GM12878 (cell line): ENCODE measurements around the gene MIGA2. TPM values are rescaled to one million over a fixed set of nuclear protein-coding genes. Genes with fewer than 3 reads are reported as not detected.

Experiments used
- ATAC-seq: fragments of 200-7000 bp; cut with Tn5 transposase; 3 replicates; pipeline ENCODE4 v1.9.1; 2020; ENCODE audit warnings: mild to moderate bottlenecking, moderate library complexity
- BruUV-seq: library from RNA; stranded (reverse); fragments of 400-500 nt; replicated peaks from 2 replicates; lab custom pipeline; 2021; lab: Mats Ljungman, UMichigan
- CTCF ChIA-PET: fragments of 300-600 bp; sonication (Branson Sonifier 250); formaldehyde crosslinking; extraction: SDS; loops from one replicate; lab custom pipeline; 2021; ENCODE audit warnings: inconsistent platforms; lab: Yijun Ruan, JAX
- POLR2A ChIA-PET: fragments of 350-600 bp; formaldehyde crosslinking; extraction: SDS; loops from one replicate; lab custom pipeline; 2021; ENCODE audit warnings: inconsistent platforms; lab: Charles Lee
- RAD21 ChIA-PET: fragments of 300-600 bp; sonication (Branson Sonifier 250); formaldehyde crosslinking; loops from one replicate; lab custom pipeline; 2023; ENCODE audit warnings: antibody characterized with exemption; ENCODE audit not compliant: unreplicated experiment; lab: Charles Lee
- SMC1A ChIA-PET: fragments of 300-600 bp; sonication (Branson Sonifier 250); formaldehyde crosslinking; loops from one replicate; lab custom pipeline; 2023; ENCODE audit not compliant: unreplicated experiment, uncharacterized antibody; lab: Charles Lee
- DNase-seq: peaks from one replicate; pipeline ENCODE4 v3.0.0-alpha.2; 2011; ENCODE audit warnings: low read depth, low spot score
- FAIRE-seq: peaks from 3 replicates; lab custom pipeline; 2011; peaks lifted over from hg19 to GRCh38; lab: Jason Lieb, UNC
- H2AFZ ChIP-seq: 2 replicates; pipeline ENCODE4 v1.6.0; 2011; ENCODE audit warnings: low read depth, low read length, control low read depth; ENCODE audit not compliant: control insufficient read depth
- H3K27ac ChIP-seq: 2 replicates; pipeline ENCODE4 v1.5.1; 2011; ENCODE audit warnings: control low read depth; ENCODE audit not compliant: control insufficient read depth, insufficient read depth
- H3K27me3 ChIP-seq, 2 experiments: replicated peaks in 1 of 2; 2 replicates each; pipeline versions ENCODE4 v1.6.0 to v1.6.1; 2011; ENCODE audit warnings: low read length in 1 of 2; ENCODE audit not compliant: control insufficient read depth in 2 of 2, insufficient read depth in 2 of 2
- H3K36me3 ChIP-seq, 2 experiments: 2 replicates each; pipeline ENCODE4 v1.5.1; 2011; ENCODE audit warnings: low read length in 1 of 2; ENCODE audit not compliant: control insufficient read depth in 2 of 2, insufficient read depth in 2 of 2
- H3K4me1 ChIP-seq: 2 replicates; pipeline ENCODE4 v1.6.1; 2011; ENCODE audit warnings: mild to moderate bottlenecking, low read length, moderate library complexity, mixed read lengths; ENCODE audit not compliant: control insufficient read depth, insufficient read depth
- H3K4me2 ChIP-seq: 2 replicates; pipeline ENCODE4 v1.6.0; 2011; ENCODE audit warnings: control low read depth; ENCODE audit not compliant: control insufficient read depth, insufficient read depth
- H3K4me3 ChIP-seq: fragments of 200-600 bp; sonication (generic); 2 replicates; pipeline ENCODE4 v1.5.1; 2016
- H3K79me2 ChIP-seq: 2 replicates; pipeline ENCODE4 v1.6.0; 2011; ENCODE audit warnings: low read length; ENCODE audit not compliant: control insufficient read depth, insufficient read depth
- H3K9ac ChIP-seq: 2 replicates; pipeline ENCODE4 v1.8.0; 2011; ENCODE audit warnings: low read length, control low read depth, mixed read lengths; ENCODE audit not compliant: control insufficient read depth, insufficient read depth
- H3K9me3 ChIP-seq: replicated peaks from 3 replicates; pipeline ENCODE4 v1.5.1; 2011; ENCODE audit warnings: mild to moderate bottlenecking, low read length; ENCODE audit not compliant: control insufficient read depth, insufficient read depth
- H4K20me1 ChIP-seq: 2 replicates; pipeline ENCODE4 v1.6.0; 2011; ENCODE audit not compliant: control insufficient read depth, insufficient read depth
- CBFB ChIP-seq: IDR thresholded peaks from 2 replicates; pipeline ENCODE4 v1.6.1; 2016; ENCODE audit warnings: antibody characterized with exemption, low read depth
- CBX3 ChIP-seq: fragments of 200-600 bp; sonication (generic); IDR thresholded peaks from 2 replicates; pipeline ENCODE4 v1.6.1; 2016; ENCODE audit warnings: low read depth, borderline replicate concordance
- CHD1 ChIP-seq: IDR thresholded peaks from 2 replicates; pipeline ENCODE4 v1.6.1; 2012; ENCODE audit warnings: low read depth, low read length, improper control_type of control experiment
- CHD4 ChIP-seq: fragments of 200-600 bp; sonication (generic); IDR thresholded peaks from 2 replicates; pipeline ENCODE4 v1.6.1; 2016; ENCODE audit warnings: mild to moderate bottlenecking
- HCFC1 ChIP-seq: fragments of 150-350 bp; IDR thresholded peaks from 2 replicates; pipeline ENCODE4 v1.6.1; 2014; ENCODE audit warnings: low read length
- IKZF2 ChIP-seq, 2 experiments: fragments of 450-650 bp; IDR thresholded peaks; 2 replicates each; pipeline ENCODE4 v1.6.1; 2017; ENCODE audit warnings: mild to moderate bottlenecking in 2 of 2, moderate library complexity in 2 of 2
- JUNB ChIP-seq: IDR thresholded peaks from 2 replicates; pipeline ENCODE4 v1.6.1; 2016; ENCODE audit warnings: antibody characterized with exemption, mild to moderate bottlenecking
- MTA3 ChIP-seq: IDR thresholded peaks from 2 replicates; pipeline ENCODE4 v1.6.1; 2012; ENCODE audit warnings: low read length, inconsistent platforms, borderline replicate concordance
- NFIC ChIP-seq: IDR thresholded peaks from 2 replicates; pipeline ENCODE4 v1.6.1; 2012; ENCODE audit warnings: low read depth, mild to moderate bottlenecking, inconsistent platforms, low read length, moderate library complexity
- POLR2A ChIP-seq: IDR thresholded peaks from 2 replicates; pipeline ENCODE4 v1.6.1; 2011; ENCODE audit warnings: low read depth, mild to moderate bottlenecking, low read length
- POLR2AphosphoS2 ChIP-seq: IDR thresholded peaks from 2 replicates; pipeline ENCODE4 v1.6.1; 2011; ENCODE audit warnings: low read depth, mild to moderate bottlenecking, low read length, improper control_type of control experiment, moderate library complexity
- SMAD1 ChIP-seq: fragments of 450-650 bp; IDR thresholded peaks from 2 replicates; pipeline ENCODE4 v1.6.1; 2018; ENCODE audit warnings: mild to moderate bottlenecking, low read depth; ENCODE audit not compliant: partially characterized antibody
- SMC3 ChIP-seq: IDR thresholded peaks from 2 replicates; pipeline ENCODE4 v1.6.1; 2011; ENCODE audit warnings: low read length, improper control_type of control experiment, borderline replicate concordance
- SUZ12 ChIP-seq: fragments of 200-600 bp; sonication (generic); IDR thresholded peaks from one replicate; pipeline ENCODE4 v1.6.1; 2018; ENCODE audit warnings: antibody characterized with exemption, mild to moderate bottlenecking; ENCODE audit not compliant: unreplicated experiment
- TCF3 ChIP-seq: IDR thresholded peaks from 2 replicates; pipeline ENCODE4 v1.6.1; 2012; ENCODE audit warnings: low read depth, mild to moderate bottlenecking, low read length, borderline replicate concordance; ENCODE audit not compliant: insufficient read depth
- ZNF24 ChIP-seq: fragments of 450-650 bp; IDR thresholded peaks from 2 replicates; pipeline ENCODE4 v1.6.1; 2017; ENCODE audit warnings: antibody characterized with exemption, mild to moderate bottlenecking
- WGBS: methylation state at CpG from one replicate; pipeline ENCODE4 v1.1.6; 2016; ENCODE audit warnings: low lambda C conversion rate; ENCODE audit not compliant: insufficient replicate concordance, insufficient coverage; ENCODE audit errors: missing lambda C conversion rate; 5-methylcytosine and 5-hydroxymethylcytosine counted together
- in situ Hi-C: fragments of 300-500 bp; cut with MboI; formaldehyde crosslinking; loops from 9 replicates; pipeline ENCODE4 v1.14.3; 2018; ENCODE audit warnings: mixed read lengths
- intact Hi-C: fragments of 100-400 bp; cut with micrococcal nuclease; formaldehyde crosslinking; loops from one replicate; pipeline ENCODE4 v1.14.2; 2022; ENCODE audit not compliant: unreplicated experiment
- polyA plus RNA-seq, 11 experiments: library from polyadenylated mRNA; depleted of rRNA in 4 of 11; unstranded in 6 of 11; stranded (reverse) in 5 of 11; fragments of >200 nt; fragmentation: Nextera tagmentation in 4 of 11; fragmentation: Illumina TruSeq in 1 of 11; extraction: Ambion mirVana in 4 of 11; extraction: Trizol in 1 of 11; gene quantifications; 1 replicate in 1 of 11; 2 replicates in 10 of 11; pipeline versions ENCODE4 v1.2.1 to v1.2.3, GENCODE V29; 2011 to 2016; ENCODE audit warnings: inconsistent platforms in 2 of 11, missing spikeins in 2 of 11, low read depth in 1 of 11
- total RNA-seq, 4 experiments: library from RNA; depleted of rRNA in 3 of 4; stranded (reverse); fragments of >200 nt in 3 of 4; fragmentation: Illumina TruSeq in 1 of 4; extraction: Trizol in 1 of 4; gene quantifications; 2 replicates each; pipeline versions ENCODE4 v1.2.1 to v1.2.3, GENCODE V29; 2013 to 2021
- TF ChIP-seq, protein P1 (sequence below), 3 experiments: IDR thresholded peaks in 2 of 3; conservative IDR thresholded peaks in 1 of 3; 2 replicates each; pipeline ENCODE4 v1.5.1; 2011; ENCODE audit warnings: low read depth in 3 of 3, low read length in 3 of 3, mild to moderate bottlenecking in 3 of 3, control low read depth in 2 of 3, moderate library complexity in 2 of 3, inconsistent platforms in 1 of 3, mixed read lengths in 1 of 3; ENCODE audit not compliant: control insufficient read depth in 2 of 3, insufficient read depth in 1 of 3; ENCODE audit errors: extremely low read depth in 1 of 3
- TF ChIP-seq, protein P2 (sequence below): IDR thresholded peaks from 2 replicates; pipeline ENCODE4 v1.6.1; 2012; ENCODE audit warnings: low read depth, low read length, improper control_type of control experiment
- TF ChIP-seq, protein P3 (sequence below): IDR thresholded peaks from 2 replicates; pipeline ENCODE4 v1.6.1; 2012; ENCODE audit warnings: mild to moderate bottlenecking, low read depth, low read length

MIGA2 gene
- total and polyA plus RNA-seq, 10 of the 15 experiments (the other 5 are each of a cell fraction or from before 2014, with no cell fraction given): 0.14 to 31.0 (median 12.7) TPM

DNA sequence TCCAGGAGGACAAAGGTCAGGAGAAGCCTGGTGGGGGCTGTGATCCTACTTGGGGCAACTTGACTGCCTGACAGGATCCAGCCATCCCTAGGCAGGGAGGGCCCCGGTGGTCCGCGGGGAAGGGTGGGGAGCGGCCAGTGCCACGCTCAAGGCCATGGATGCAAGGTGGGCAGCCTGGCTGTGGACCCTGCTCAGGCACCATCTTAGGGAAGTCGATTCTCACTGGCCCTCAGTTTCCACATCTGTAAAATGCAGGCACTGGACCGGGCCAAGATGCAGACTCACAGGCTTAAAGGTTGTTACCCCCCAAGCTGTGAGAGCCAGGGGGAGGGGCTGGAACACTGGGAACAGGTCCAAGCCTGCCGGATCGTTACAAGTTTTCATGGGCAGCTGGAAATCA is 35.7 kb downstream of the MIGA2 start (continued):
- TF ChIP-seq, protein P1, sequence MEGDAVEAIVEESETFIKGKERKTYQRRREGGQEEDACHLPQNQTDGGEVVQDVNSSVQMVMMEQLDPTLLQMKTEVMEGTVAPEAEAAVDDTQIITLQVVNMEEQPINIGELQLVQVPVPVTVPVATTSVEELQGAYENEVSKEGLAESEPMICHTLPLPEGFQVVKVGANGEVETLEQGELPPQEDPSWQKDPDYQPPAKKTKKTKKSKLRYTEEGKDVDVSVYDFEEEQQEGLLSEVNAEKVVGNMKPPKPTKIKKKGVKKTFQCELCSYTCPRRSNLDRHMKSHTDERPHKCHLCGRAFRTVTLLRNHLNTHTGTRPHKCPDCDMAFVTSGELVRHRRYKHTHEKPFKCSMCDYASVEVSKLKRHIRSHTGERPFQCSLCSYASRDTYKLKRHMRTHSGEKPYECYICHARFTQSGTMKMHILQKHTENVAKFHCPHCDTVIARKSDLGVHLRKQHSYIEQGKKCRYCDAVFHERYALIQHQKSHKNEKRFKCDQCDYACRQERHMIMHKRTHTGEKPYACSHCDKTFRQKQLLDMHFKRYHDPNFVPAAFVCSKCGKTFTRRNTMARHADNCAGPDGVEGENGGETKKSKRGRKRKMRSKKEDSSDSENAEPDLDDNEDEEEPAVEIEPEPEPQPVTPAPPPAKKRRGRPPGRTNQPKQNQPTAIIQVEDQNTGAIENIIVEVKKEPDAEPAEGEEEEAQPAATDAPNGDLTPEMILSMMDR (IDR thresholded peaks at IDR 0.05 in 2 of 3, conservative IDR thresholded peaks at IDR 0.05 in 1 of 3; ENCODE audit: control insufficient read depth in 2 of 3, extremely low read depth in 1 of 3, insufficient read depth in 1 of 3, low read depth in 3 of 3, low read length in 3 of 3): no peak
- TF ChIP-seq CHD1 (no peak), JUNB (no peak), CHD4 (no peak), IKZF2 (IDR thresholded peaks at IDR 0.05) (no peak), NFIC (no peak), SMAD1 (no peak), CBFB (no peak)

- Histone ChIP-seq H3K4me1 (peaks cover 12% of the 10 kb centered on the region), H3K9me3 (no peaks in the 10 kb centered on the region), H3K36me3 (no peaks in the 10 kb centered on the region; a peak in 1 of 4 replicates), H4K20me1 (no peaks in the 10 kb centered on the region), H3K9ac (no peak overlapping the region), H2AFZ (no peak overlapping the region), H3K27me3 (no peaks in the 10 kb centered on the region), H3K27ac (no peak overlapping the region), H3K4me3 (no peak overlapping the region), H3K79me2 (no peaks in the 10 kb centered on the region), H3K4me2 (no peak overlapping the region)
- intact Hi-C loops: no loop called here
- BruUV-seq: no TSS peak
- 80% methylated on average over 8 of the region's 8 CpGs for WGBS
- CTCF ChIA-PET: interaction anchor here (1.4 kb wide), 1 partner anchor 29 kb away, joined by 3 read pairs; no protein-coding TSS in a partner anchor
- ATAC-seq: no peak
- POLR2A ChIA-PET: interaction anchor here (0.6 kb wide), 1 partner anchor 773 kb away, joined by 3 read pairs; no protein-coding TSS in a partner anchor
- in situ Hi-C loops: no loop called here
- SMC1A ChIA-PET: no interaction called here
- DNase-seq: no peak
- RAD21 ChIA-PET: no interaction called here
- FAIRE-seq: no peak
- no peak for TF ChIP-seq MTA3
- TF ChIP-seq TCF3: no peak
- TF ChIP-seq, protein P2, sequence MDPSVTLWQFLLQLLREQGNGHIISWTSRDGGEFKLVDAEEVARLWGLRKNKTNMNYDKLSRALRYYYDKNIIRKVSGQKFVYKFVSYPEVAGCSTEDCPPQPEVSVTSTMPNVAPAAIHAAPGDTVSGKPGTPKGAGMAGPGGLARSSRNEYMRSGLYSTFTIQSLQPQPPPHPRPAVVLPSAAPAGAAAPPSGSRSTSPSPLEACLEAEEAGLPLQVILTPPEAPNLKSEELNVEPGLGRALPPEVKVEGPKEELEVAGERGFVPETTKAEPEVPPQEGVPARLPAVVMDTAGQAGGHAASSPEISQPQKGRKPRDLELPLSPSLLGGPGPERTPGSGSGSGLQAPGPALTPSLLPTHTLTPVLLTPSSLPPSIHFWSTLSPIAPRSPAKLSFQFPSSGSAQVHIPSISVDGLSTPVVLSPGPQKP: no peak
- TF ChIP-seq CBX3: no peak
- no peak for TF ChIP-seq HCFC1
- TF ChIP-seq SUZ12: no peak
- TF ChIP-seq POLR2AphosphoS2: no peak
- TF ChIP-seq POLR2A: no peak
- no peak for TF ChIP-seq ZNF24
- TF ChIP-seq, protein P3, sequence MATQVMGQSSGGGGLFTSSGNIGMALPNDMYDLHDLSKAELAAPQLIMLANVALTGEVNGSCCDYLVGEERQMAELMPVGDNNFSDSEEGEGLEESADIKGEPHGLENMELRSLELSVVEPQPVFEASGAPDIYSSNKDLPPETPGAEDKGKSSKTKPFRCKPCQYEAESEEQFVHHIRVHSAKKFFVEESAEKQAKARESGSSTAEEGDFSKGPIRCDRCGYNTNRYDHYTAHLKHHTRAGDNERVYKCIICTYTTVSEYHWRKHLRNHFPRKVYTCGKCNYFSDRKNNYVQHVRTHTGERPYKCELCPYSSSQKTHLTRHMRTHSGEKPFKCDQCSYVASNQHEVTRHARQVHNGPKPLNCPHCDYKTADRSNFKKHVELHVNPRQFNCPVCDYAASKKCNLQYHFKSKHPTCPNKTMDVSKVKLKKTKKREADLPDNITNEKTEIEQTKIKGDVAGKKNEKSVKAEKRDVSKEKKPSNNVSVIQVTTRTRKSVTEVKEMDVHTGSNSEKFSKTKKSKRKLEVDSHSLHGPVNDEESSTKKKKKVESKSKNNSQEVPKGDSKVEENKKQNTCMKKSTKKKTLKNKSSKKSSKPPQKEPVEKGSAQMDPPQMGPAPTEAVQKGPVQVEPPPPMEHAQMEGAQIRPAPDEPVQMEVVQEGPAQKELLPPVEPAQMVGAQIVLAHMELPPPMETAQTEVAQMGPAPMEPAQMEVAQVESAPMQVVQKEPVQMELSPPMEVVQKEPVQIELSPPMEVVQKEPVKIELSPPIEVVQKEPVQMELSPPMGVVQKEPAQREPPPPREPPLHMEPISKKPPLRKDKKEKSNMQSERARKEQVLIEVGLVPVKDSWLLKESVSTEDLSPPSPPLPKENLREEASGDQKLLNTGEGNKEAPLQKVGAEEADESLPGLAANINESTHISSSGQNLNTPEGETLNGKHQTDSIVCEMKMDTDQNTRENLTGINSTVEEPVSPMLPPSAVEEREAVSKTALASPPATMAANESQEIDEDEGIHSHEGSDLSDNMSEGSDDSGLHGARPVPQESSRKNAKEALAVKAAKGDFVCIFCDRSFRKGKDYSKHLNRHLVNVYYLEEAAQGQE: no peak
- TF ChIP-seq SMC3: no peak
Measured at GRCh38 chr9:129073404-129073803, 37.0 kb downstream of the MIGA2 start.
